ENCODE results near the gene ERCC1. TPM values are rescaled to one million over a fixed set of nuclear protein-coding genes. Genes with fewer than 3 reads are reported as not detected.
A peak's percentile ranks its signal among the peaks of the same experiment; 100 is the strongest.

ERCC1 gene
- total and polyA plus RNA-seq, 2 of the 13 experiments (the other 11 are each of a cell fraction or from before 2014, with no cell fraction given) = 40.0 to 66.4 TPM

- peak; percentile 82; the same call in 1 of the 2 replicates for TF ChIP-seq SNAPC4 (CRISPR knock-in tag; IDR thresholded peaks at IDR 0.05)
- TF ChIP-seq ZNF776 (CRISPR knock-in tag; IDR thresholded peaks at IDR 0.05) = no peak
- peak; percentile 73; the same call in 1 of the 2 replicates for TF ChIP-seq SIN3A (IDR thresholded peaks at IDR 0.05; ENCODE audit: borderline replicate concordance, low read depth, low read length)
- TF ChIP-seq TEF (CRISPR knock-in tag; IDR thresholded peaks at IDR 0.05) = peak; percentile 95
- TF ChIP-seq KLF9 (CRISPR knock-in tag; IDR thresholded peaks at IDR 0.05; ENCODE audit: low read depth) = 0 out of 2 replicates have a peak, but pooled peaks have one; percentile 61
- TF ChIP-seq ZNF556 (CRISPR knock-in tag; IDR thresholded peaks at IDR 0.05; ENCODE audit: borderline replicate concordance) = peak; percentile 92; the same call in 1 of the 2 replicates
- no peak for TF ChIP-seq ZNF619 (CRISPR knock-in tag; IDR thresholded peaks at IDR 0.05)
- TF ChIP-seq MYC (CRISPR knock-in tag; IDR thresholded peaks at IDR 0.05; ENCODE audit: borderline replicate concordance) = peak; percentile 61; the same call in 1 of the 2 replicates
- peak; percentile 68; the same call in 1 of the 2 replicates for TF ChIP-seq ZNF792 (CRISPR knock-in tag; IDR thresholded peaks at IDR 0.05)
- TF ChIP-seq ZNF317 (CRISPR knock-in tag; IDR thresholded peaks at IDR 0.05) = 0 out of 2 replicates have a peak, but pooled peaks have one; percentile 39
- TF ChIP-seq SOX6 (IDR thresholded peaks at IDR 0.05) = no peak
- TF ChIP-seq SOX6 (CRISPR knock-in tag; IDR thresholded peaks at IDR 0.05) = peak; percentile 93
- peak; percentile 45; the same call in 1 of the 2 replicates for TF ChIP-seq MEIS2 (CRISPR knock-in tag; IDR thresholded peaks at IDR 0.05)
- no peak for TF ChIP-seq ZFP1 (CRISPR knock-in tag; IDR thresholded peaks at IDR 0.05)
- no peak for TF ChIP-seq NFE2L2 (IDR thresholded peaks at IDR 0.05; ENCODE audit: low read length)
- TF ChIP-seq HNRNPLL (IDR thresholded peaks at IDR 0.05; ENCODE audit: low read depth, low read length, poor library complexity, severe bottlenecking) = peak; percentile 72
- peak; percentile 85 for TF ChIP-seq KDM2A (CRISPR knock-in tag; IDR thresholded peaks at IDR 0.05; ENCODE audit: borderline replicate concordance, low read depth)
- peak; percentile 42; the same call in 1 of the 2 replicates for TF ChIP-seq ZNF501 (CRISPR knock-in tag; IDR thresholded peaks at IDR 0.05)
- TF ChIP-seq RARA (CRISPR knock-in tag; IDR thresholded peaks at IDR 0.05) = peak; percentile 86
- TF ChIP-seq SP4 (CRISPR knock-in tag; IDR thresholded peaks at IDR 0.05) = peak; percentile 76; the same call in 1 of the 2 replicates
- TF ChIP-seq PHF21A (CRISPR knock-in tag; IDR thresholded peaks at IDR 0.05) = peak; percentile 97
Measured at GRCh38 chr19:45443462-45444317, 20.0 kb upstream of the ERCC1 start (continued).
